Parathyroid adenoma (tissue), 2 donors: ENCODE data around the gene WDR44.
"Not testable (repeated sequence)": the region's sequence is repeated elsewhere in the genome, so short reads cannot be mapped to it uniquely, and the experiment has no call there.

Source experiments
- H2AFZ ChIP-seq: fragments of 300-600 bp; sonication (generic); one replicate; pipeline ENCODE4 v1.7.0; 2017; ENCODE audit warnings: antibody characterized with exemption, mild to moderate bottlenecking
- H3K27ac ChIP-seq: fragments of 300-600 bp; sonication (generic); one replicate; pipeline ENCODE4 v1.7.0; 2017
- H3K27me3 ChIP-seq: fragments of 300-600 bp; sonication (generic); one replicate; pipeline ENCODE4 v1.7.0; 2017; ENCODE audit warnings: low read length; ENCODE audit not compliant: control insufficient read depth, insufficient read depth
- H3K36me3 ChIP-seq: fragments of 300-600 bp; sonication (generic); one replicate; pipeline ENCODE4 v1.7.0; 2017; ENCODE audit warnings: low read length; ENCODE audit not compliant: control insufficient read depth, insufficient read depth
- H3K4me1 ChIP-seq: fragments of 300-600 bp; sonication (generic); one replicate; pipeline ENCODE4 v1.7.0; 2017; ENCODE audit warnings: control low read depth
- H3K4me2 ChIP-seq: fragments of 300-600 bp; sonication (generic); one replicate; pipeline ENCODE4 v1.7.0; 2017; ENCODE audit warnings: low read length
- H3K4me3 ChIP-seq: fragments of 300-600 bp; sonication (generic); one replicate; pipeline ENCODE4 v1.7.0; 2017; ENCODE audit warnings: low read depth, low read length
- H3K79me2 ChIP-seq: fragments of 300-600 bp; sonication (generic); one replicate; pipeline ENCODE4 v1.7.0; 2017; ENCODE audit warnings: control low read depth
- H3K9ac ChIP-seq: fragments of 300-600 bp; sonication (generic); one replicate; pipeline ENCODE4 v1.7.0; 2017; ENCODE audit warnings: mild to moderate bottlenecking
- H3K9me3 ChIP-seq: fragments of 300-600 bp; sonication (generic); one replicate; pipeline ENCODE4 v1.7.0; 2017; ENCODE audit warnings: low read length; ENCODE audit not compliant: control insufficient read depth
- TF ChIP-seq, protein P1 (sequence below): fragments of 300-600 bp; sonication (generic); IDR thresholded peaks from one replicate; pipeline ENCODE4 v1.7.0; 2017; ENCODE audit warnings: antibody characterized with exemption, mild to moderate bottlenecking
- donor health status: primary hyperparathyroidism.

The WDR44 gene

DNA sequence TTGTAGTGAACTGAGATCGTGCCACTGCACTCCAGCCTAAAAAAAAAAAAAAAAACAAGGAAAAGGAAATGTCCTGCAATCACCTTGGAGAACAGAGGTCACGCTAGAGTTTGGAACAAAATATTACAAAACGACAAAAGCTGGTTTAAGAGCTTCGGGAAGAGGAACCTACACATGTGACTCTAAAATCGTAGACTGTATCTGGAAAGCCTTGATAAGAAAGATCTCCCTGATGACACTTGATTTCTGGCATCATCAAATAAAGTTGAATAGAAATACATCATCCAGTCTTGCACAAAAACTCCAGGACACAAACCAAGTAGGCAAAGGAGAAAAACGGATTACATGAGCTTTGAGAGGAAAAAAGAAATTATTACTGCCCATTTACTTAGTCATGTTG, 118.6 kb downstream of the WDR44 start:
- Histone ChIP-seq H3K9me3 (no peaks in the 10 kb centered on the region), H2AFZ (no peak overlapping the region), H3K27me3 (no peaks in the 10 kb centered on the region), H3K4me2 (no peak overlapping the region), H3K4me1 (no peaks in the 10 kb centered on the region), H3K36me3 (no peaks in the 10 kb centered on the region), H3K4me3 (no peak overlapping the region), H3K27ac (no peak overlapping the region), H3K79me2 (no peaks in the 10 kb centered on the region), H3K9ac (no peak overlapping the region)
- TF ChIP-seq, protein P1, sequence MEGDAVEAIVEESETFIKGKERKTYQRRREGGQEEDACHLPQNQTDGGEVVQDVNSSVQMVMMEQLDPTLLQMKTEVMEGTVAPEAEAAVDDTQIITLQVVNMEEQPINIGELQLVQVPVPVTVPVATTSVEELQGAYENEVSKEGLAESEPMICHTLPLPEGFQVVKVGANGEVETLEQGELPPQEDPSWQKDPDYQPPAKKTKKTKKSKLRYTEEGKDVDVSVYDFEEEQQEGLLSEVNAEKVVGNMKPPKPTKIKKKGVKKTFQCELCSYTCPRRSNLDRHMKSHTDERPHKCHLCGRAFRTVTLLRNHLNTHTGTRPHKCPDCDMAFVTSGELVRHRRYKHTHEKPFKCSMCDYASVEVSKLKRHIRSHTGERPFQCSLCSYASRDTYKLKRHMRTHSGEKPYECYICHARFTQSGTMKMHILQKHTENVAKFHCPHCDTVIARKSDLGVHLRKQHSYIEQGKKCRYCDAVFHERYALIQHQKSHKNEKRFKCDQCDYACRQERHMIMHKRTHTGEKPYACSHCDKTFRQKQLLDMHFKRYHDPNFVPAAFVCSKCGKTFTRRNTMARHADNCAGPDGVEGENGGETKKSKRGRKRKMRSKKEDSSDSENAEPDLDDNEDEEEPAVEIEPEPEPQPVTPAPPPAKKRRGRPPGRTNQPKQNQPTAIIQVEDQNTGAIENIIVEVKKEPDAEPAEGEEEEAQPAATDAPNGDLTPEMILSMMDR, result no peak

DNA sequence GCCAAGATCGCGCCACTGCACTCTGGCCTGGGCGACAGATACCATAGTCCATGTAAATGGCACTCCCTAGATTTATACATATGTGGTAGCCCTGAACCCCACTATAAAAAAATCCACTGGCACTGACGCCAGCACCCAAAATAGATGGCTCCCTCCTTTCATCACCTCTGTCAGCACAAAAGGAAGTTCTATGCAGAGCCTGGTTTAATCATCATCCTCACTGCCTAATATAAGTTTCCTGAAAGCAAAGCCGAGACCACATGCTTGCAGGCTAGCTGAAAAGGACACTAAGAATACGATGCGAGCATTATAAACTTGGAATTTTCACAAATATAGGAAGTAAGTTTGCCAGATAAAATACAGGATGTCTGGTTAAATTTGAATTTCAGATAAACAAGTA, 122.2 kb downstream of the WDR44 start:
- Histone ChIP-seq H3K4me2 (no peak overlapping the region), H3K36me3 (no peaks in the 10 kb centered on the region), H3K27ac (no peak overlapping the region), H2AFZ (no peak overlapping the region), H3K4me1 (no peaks in the 10 kb centered on the region), H3K4me3 (no peak overlapping the region), H3K27me3 (no peaks in the 10 kb centered on the region), H3K79me2 (no peaks in the 10 kb centered on the region), H3K9me3 (no peaks in the 10 kb centered on the region), H3K9ac (no peak overlapping the region)
- TF ChIP-seq, protein P1, result no peak

DNA sequence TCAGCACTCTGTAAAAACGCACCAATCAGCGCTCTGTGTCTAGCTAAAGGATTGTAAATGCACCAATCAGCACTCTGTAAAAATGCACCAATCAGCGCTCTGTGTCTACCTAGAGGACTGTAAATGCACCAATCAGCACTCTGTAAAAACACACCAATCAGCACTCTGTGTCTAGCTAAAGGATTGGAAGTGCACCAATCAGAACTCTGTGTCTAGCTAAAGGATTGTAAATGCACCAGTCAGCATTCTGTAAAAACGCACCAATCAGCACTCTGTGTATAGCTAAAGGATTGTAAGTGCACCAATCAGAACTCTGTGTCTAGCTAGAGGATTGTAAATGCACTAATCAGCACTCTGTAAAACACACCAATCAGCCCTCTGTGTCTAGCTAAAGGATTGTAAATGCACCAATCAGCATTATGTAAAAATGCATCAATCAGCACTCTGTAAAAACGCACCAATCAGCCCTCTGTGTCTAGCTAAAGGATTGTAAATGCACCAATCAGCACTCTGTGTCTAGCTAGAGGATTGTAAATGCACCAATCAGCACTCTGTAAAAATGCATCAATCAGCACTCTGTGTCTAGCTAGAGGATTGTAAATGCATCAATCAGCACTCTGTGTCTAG, 124.9 kb downstream of the WDR44 start:
- H3K4me2 ChIP-seq, H3K79me2 ChIP-seq, H3K9ac ChIP-seq, H2AFZ ChIP-seq, H3K36me3 ChIP-seq, H3K27ac ChIP-seq, H3K4me3 ChIP-seq, H3K9me3 ChIP-seq, H3K27me3 ChIP-seq, H3K4me1 ChIP-seq: not testable (repeated sequence)

DNA sequence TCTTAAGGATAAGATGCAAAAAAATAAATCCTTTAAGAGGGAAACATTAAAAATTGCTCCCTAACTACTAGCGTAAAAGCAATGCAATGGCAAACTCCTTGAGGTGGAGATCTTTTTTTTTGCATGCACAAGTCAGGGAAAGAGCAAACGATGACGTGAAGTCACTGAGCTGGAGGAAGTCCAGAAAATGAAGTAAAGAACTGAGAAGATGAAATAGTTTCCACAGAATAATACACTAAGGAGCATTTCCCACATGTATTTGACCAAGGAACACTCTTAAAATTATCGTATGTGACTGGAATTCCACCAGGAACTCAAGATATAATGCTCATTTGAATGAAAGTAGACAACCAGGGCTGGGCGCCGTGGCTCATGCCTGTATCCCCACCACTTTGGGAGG, 128.7 kb downstream of the WDR44 start:
- TF ChIP-seq, protein P1, result no peak
- Histone ChIP-seq H3K79me2 (no peaks in the 10 kb centered on the region), H3K4me1 (no peaks in the 10 kb centered on the region), H3K27ac (no peak overlapping the region), H3K9ac (no peak overlapping the region), H3K4me3 (no peak overlapping the region), H3K36me3 (no peaks in the 10 kb centered on the region), H3K4me2 (no peak overlapping the region), H2AFZ (no peak overlapping the region), H3K27me3 (no peaks in the 10 kb centered on the region), H3K9me3 (no peaks in the 10 kb centered on the region)

DNA sequence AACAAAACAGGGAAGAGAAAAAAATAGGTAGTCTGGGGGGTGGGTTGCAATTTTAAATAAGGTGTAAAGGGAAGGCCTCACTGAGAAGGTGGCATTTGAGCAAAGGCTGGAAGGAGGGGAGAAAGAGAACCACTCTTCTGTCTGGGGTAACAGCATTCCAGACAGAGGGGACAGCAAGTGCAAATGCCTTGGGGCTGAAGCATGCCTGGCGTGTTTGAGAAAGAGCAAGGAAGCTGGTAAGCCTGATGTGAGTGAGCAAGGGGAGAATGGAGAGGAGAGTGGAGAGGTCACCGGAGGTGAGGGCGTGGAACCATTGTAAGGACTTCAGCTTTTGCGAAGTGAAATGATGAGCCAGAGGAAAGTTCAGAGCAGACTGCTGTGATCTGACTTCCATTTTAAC, 130.0 kb downstream of the WDR44 start:
- H3K9ac ChIP-seq, result no peak overlapping the region
- H3K4me2 ChIP-seq, result no peak overlapping the region
- no peaks in the 10 kb centered on the region for H3K4me1 ChIP-seq
- H3K27me3 ChIP-seq, result no peaks in the 10 kb centered on the region
- H3K36me3 ChIP-seq, result no peaks in the 10 kb centered on the region
- no peaks in the 10 kb centered on the region for H3K9me3 ChIP-seq
- TF ChIP-seq, protein P1, result no peak
- H2AFZ ChIP-seq, result no peak overlapping the region
- no peak overlapping the region for H3K27ac ChIP-seq
- H3K4me3 ChIP-seq, result no peak overlapping the region
- H3K79me2 ChIP-seq, result no peaks in the 10 kb centered on the region
